ENCODE measurements around the gene POPDC3.
"Not testable (repeated sequence)": the region's sequence is repeated elsewhere in the genome, so short reads cannot be mapped to it uniquely, and the experiment has no call there.

Gene POPDC3

GRCh38 chr6:105223242-105223641 lies 43.4 kb upstream of the POPDC3 start:
- Histone ChIP-seq H4K20me1 (ENCODE audit: insufficient read depth, low read length) (no peaks in the 10 kb centered on the region), H3K4me1 (ENCODE audit: insufficient read depth, low read length) (no peaks in the 10 kb centered on the region), H3K27me3 (ENCODE audit: insufficient read depth, low read length, poor library complexity) (no peaks in the 10 kb centered on the region), H3K4me2 (ENCODE audit: insufficient read depth, low read length) (no peak overlapping the region), H3K36me3 (ENCODE audit: insufficient read depth, low read length) (no peaks in the 10 kb centered on the region), H3K9ac (ENCODE audit: low read depth, low read length) (no peak overlapping the region), H3K9me3 (ENCODE audit: insufficient read depth, low read length, severe bottlenecking) (no peaks in the 10 kb centered on the region), H3K27ac (ENCODE audit: low read length) (no peak overlapping the region), H3K4me3 (ENCODE audit: low read depth in 1 of 2, low read length in 2 of 2) (no peak overlapping the region), H3K79me2 (ENCODE audit: insufficient read depth, low read length) (no peaks in the 10 kb centered on the region), H2AFZ (ENCODE audit: low read depth, low read length) (no peak overlapping the region)
- TF ChIP-seq CTCF (IDR thresholded peaks at IDR 0.05; ENCODE audit: borderline replicate concordance, extremely low read depth, low read length, poor library complexity, severe bottlenecking) (no peak), EZH2 (IDR thresholded peaks at IDR 0.05; ENCODE audit: borderline replicate concordance, low read depth, low read length, severe bottlenecking) (no peak)
- DNase-seq (no peak), ATAC-seq (ENCODE audit: insufficient read depth, low read depth) (no peak)

- not testable (repeated sequence) for H3K27ac ChIP-seq (ENCODE audit: low read length); H3K27me3 ChIP-seq (ENCODE audit: insufficient read depth, low read length, poor library complexity); H3K36me3 ChIP-seq (ENCODE audit: insufficient read depth, low read length); DNase-seq; H4K20me1 ChIP-seq (ENCODE audit: insufficient read depth, low read length); H3K4me1 ChIP-seq (ENCODE audit: insufficient read depth, low read length); H3K9ac ChIP-seq (ENCODE audit: low read depth, low read length); ATAC-seq (ENCODE audit: insufficient read depth, low read depth); H3K4me2 ChIP-seq (ENCODE audit: insufficient read depth, low read length); H3K4me3 ChIP-seq (ENCODE audit: low read depth in 1 of 2, low read length in 2 of 2); H3K79me2 ChIP-seq (ENCODE audit: insufficient read depth, low read length); H3K9me3 ChIP-seq (ENCODE audit: insufficient read depth, low read length, severe bottlenecking); H2AFZ ChIP-seq (ENCODE audit: low read depth, low read length)
Measured at GRCh38 chr6:105221219-105221618, 41.4 kb upstream of the POPDC3 start.

- no peak for TF ChIP-seq EZH2 (IDR thresholded peaks at IDR 0.05; ENCODE audit: borderline replicate concordance, low read depth, low read length, severe bottlenecking)
- TF ChIP-seq CTCF (IDR thresholded peaks at IDR 0.05; ENCODE audit: borderline replicate concordance, extremely low read depth, low read length, poor library complexity, severe bottlenecking) = no peak
- Histone ChIP-seq H3K36me3 (ENCODE audit: insufficient read depth, low read length) (no peaks in the 10 kb centered on the region), H2AFZ (ENCODE audit: low read depth, low read length) (no peak overlapping the region), H3K79me2 (ENCODE audit: insufficient read depth, low read length) (no peaks in the 10 kb centered on the region), H3K9ac (ENCODE audit: low read depth, low read length) (no peak overlapping the region), H3K27me3 (ENCODE audit: insufficient read depth, low read length, poor library complexity) (no peaks in the 10 kb centered on the region), H3K4me2 (ENCODE audit: insufficient read depth, low read length) (no peak overlapping the region), H3K4me1 (ENCODE audit: insufficient read depth, low read length) (no peaks in the 10 kb centered on the region), H3K9me3 (ENCODE audit: insufficient read depth, low read length, severe bottlenecking) (no peaks in the 10 kb centered on the region), H3K4me3 (ENCODE audit: low read depth in 1 of 2, low read length in 2 of 2) (no peak overlapping the region), H3K27ac (ENCODE audit: low read length) (no peak overlapping the region), H4K20me1 (ENCODE audit: insufficient read depth, low read length) (no peaks in the 10 kb centered on the region)
- no peak for ATAC-seq (ENCODE audit: insufficient read depth, low read depth)
- no peak for DNase-seq
Measured at GRCh38 chr6:105220186-105220585, 40.4 kb upstream of the POPDC3 start.

GRCh38 chr6:105219218-105219617 lies 39.4 kb upstream of the POPDC3 start:
- not testable (repeated sequence) for H3K9me3 ChIP-seq (ENCODE audit: insufficient read depth, low read length, severe bottlenecking); H3K27ac ChIP-seq (ENCODE audit: low read length); H3K9ac ChIP-seq (ENCODE audit: low read depth, low read length); H2AFZ ChIP-seq (ENCODE audit: low read depth, low read length); H3K36me3 ChIP-seq (ENCODE audit: insufficient read depth, low read length); H3K4me3 ChIP-seq (ENCODE audit: low read depth in 1 of 2, low read length in 2 of 2); H3K4me2 ChIP-seq (ENCODE audit: insufficient read depth, low read length); H3K79me2 ChIP-seq (ENCODE audit: insufficient read depth, low read length); ATAC-seq (ENCODE audit: insufficient read depth, low read depth); DNase-seq; H3K27me3 ChIP-seq (ENCODE audit: insufficient read depth, low read length, poor library complexity); H3K4me1 ChIP-seq (ENCODE audit: insufficient read depth, low read length); H4K20me1 ChIP-seq (ENCODE audit: insufficient read depth, low read length)
